Neural progenitor cell (in vitro differentiated cells): ENCODE measurements around the gene AUTS2.

Experiments used
- EZH2 ChIP-seq: fragments of 200-600 bp; sonication (generic); IDR thresholded peaks from 2 replicates; pipeline ENCODE4 v1.6.1; 2017; ENCODE audit warnings: antibody characterized with exemption, mild to moderate bottlenecking, moderate library complexity
- EZH2phosphoT487 ChIP-seq: fragments of 200-600 bp; sonication (generic); IDR thresholded peaks from 2 replicates; pipeline ENCODE4 v1.6.1; 2017; ENCODE audit warnings: antibody characterized with exemption
- TF ChIP-seq, protein P1 (sequence below): fragments of 200-600 bp; sonication (generic); IDR thresholded peaks from 2 replicates; pipeline ENCODE4 v1.5.1; 2017; ENCODE audit warnings: antibody characterized with exemption, mild to moderate bottlenecking

DNA sequence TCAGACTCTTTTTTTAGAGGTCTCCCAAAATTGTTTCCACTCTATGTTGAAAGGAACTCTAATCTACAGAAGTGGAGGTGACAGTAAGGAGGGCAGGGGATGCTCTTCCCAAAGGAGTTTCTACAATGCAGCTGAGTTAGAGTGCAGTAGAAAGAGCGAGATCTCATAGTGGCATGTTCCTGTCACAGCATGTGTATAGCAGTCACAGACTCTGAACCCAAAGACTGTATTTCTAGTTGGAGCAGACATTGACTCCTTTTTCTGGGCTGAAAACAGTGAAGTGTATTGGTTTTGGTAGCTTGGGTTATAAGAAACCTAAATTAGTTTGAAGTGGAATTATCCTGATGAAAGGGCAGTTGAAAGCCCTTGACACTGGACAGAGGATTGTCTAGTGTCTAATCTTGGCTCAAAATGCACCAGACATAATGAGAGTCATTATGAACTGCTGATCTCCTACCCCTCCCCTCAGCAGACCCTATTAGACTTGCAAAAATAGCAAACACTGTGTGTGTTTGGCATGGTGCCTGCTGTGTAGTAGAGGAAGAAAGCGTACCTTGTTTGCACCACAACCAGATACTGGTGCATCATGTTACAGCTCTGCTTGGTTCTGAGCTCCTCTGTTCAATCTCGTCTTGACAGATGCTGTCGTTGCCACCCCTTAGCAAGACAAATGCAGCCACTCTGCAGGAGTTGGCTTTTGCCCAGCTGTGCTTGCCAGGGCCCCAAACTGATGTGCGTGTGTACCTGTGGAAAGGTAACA lies 336.0 kb downstream of the AUTS2 start:
- TF ChIP-seq EZH2 (no peak), EZH2phosphoT487 (no peak)
- TF ChIP-seq, protein P1, sequence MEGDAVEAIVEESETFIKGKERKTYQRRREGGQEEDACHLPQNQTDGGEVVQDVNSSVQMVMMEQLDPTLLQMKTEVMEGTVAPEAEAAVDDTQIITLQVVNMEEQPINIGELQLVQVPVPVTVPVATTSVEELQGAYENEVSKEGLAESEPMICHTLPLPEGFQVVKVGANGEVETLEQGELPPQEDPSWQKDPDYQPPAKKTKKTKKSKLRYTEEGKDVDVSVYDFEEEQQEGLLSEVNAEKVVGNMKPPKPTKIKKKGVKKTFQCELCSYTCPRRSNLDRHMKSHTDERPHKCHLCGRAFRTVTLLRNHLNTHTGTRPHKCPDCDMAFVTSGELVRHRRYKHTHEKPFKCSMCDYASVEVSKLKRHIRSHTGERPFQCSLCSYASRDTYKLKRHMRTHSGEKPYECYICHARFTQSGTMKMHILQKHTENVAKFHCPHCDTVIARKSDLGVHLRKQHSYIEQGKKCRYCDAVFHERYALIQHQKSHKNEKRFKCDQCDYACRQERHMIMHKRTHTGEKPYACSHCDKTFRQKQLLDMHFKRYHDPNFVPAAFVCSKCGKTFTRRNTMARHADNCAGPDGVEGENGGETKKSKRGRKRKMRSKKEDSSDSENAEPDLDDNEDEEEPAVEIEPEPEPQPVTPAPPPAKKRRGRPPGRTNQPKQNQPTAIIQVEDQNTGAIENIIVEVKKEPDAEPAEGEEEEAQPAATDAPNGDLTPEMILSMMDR: no peak
